IMR-90 (cell line): Measurements from ENCODE around the gene APOF. TPM values are rescaled to one million over a fixed set of nuclear protein-coding genes. Genes with fewer than 3 reads are reported as not detected.
A peak's percentile ranks its signal among the peaks of the same experiment; 100 is the strongest.

Experiments used
- ATAC-seq: fragments of 200-7000 bp; cut with Tn5 transposase; 2 replicates; pipeline ENCODE4 v1.9.1; 2020; ENCODE audit warnings: low read depth, mild to moderate bottlenecking, moderate library complexity
- BruUV-seq: library from RNA; stranded (reverse); fragments of 400-500 nt; replicated peaks from 2 replicates; lab custom pipeline; 2021; lab: Mats Ljungman, UMichigan
- CTCF ChIA-PET: fragments of 300-600 bp; formaldehyde crosslinking; extraction: SDS; loops from one replicate; lab custom pipeline; 2021; ENCODE audit warnings: antibody characterized with exemption; lab: Yijun Ruan, JAX
- POLR2A ChIA-PET: fragments of 300-600 bp; sonication (Branson Sonifier 250); formaldehyde crosslinking; loops from one replicate; lab custom pipeline; 2022; ENCODE audit warnings: antibody characterized with exemption; ENCODE audit not compliant: unreplicated experiment; lab: Charles Lee
- DNase-seq: peaks from one replicate; pipeline ENCODE4 v3.0.0; 2013
- H2AFZ ChIP-seq: replicated peaks from 2 replicates; pipeline ENCODE3; 2013; ENCODE audit warnings: low read length, mild to moderate bottlenecking; ENCODE audit not compliant: poor library complexity
- H2AK5ac ChIP-seq: 2 replicates; pipeline ENCODE4 v1.6.1; 2013; ENCODE audit warnings: low read depth, low read length, inconsistent platforms
- H2AK9ac ChIP-seq: replicated peaks from 2 replicates; pipeline ENCODE3; 2013; ENCODE audit warnings: mild to moderate bottlenecking, low read depth, low read length, moderate library complexity; ENCODE audit not compliant: poor library complexity
- H2BK120ac ChIP-seq: 2 replicates; pipeline ENCODE4 v1.6.1; 2013; ENCODE audit warnings: low read depth, low read length, inconsistent platforms
- H2BK15ac ChIP-seq: 3 replicates; pipeline ENCODE4 v1.6.1; 2013; ENCODE audit warnings: low read depth, low read length, inconsistent platforms
- H2BK20ac ChIP-seq: 2 replicates; pipeline ENCODE4 v1.6.1; 2013; ENCODE audit warnings: low read depth, mild to moderate bottlenecking, inconsistent platforms, low read length, moderate library complexity
- H2BK5ac ChIP-seq: 2 replicates; pipeline ENCODE4 v1.6.1; 2013; ENCODE audit warnings: mild to moderate bottlenecking, low read depth, low read length, inconsistent platforms; ENCODE audit not compliant: poor library complexity, severe bottlenecking
- H3K14ac ChIP-seq: replicated peaks from 2 replicates; pipeline ENCODE4 v1.6.1; 2013; ENCODE audit warnings: low read depth, low read length, inconsistent platforms
- H3K18ac ChIP-seq: 2 replicates; pipeline ENCODE4 v1.6.1; 2013; ENCODE audit warnings: low read depth, low read length, control low read depth
- H3K23ac ChIP-seq: 2 replicates; pipeline ENCODE4 v1.6.1; 2013; ENCODE audit warnings: low read depth, low read length, inconsistent platforms
- H3K27ac ChIP-seq: 2 replicates; pipeline ENCODE4 v1.5.1; 2013; ENCODE audit warnings: mild to moderate bottlenecking, control low read depth, low read length; ENCODE audit not compliant: insufficient read depth
- H3K27me3 ChIP-seq: 2 replicates; pipeline ENCODE4 v1.6.1; 2013; ENCODE audit warnings: low read length; ENCODE audit not compliant: control insufficient read depth, insufficient read depth
- H3K36me3 ChIP-seq: 2 replicates; pipeline ENCODE4 v1.6.1; 2013; ENCODE audit warnings: low read length, mixed read lengths; ENCODE audit not compliant: control insufficient read depth, insufficient read depth
- H3K4ac ChIP-seq: 2 replicates; pipeline ENCODE4 v1.6.1; 2013; ENCODE audit warnings: low read depth, low read length, inconsistent platforms
- H3K4me1 ChIP-seq: 2 replicates; pipeline ENCODE4 v1.6.1; 2013; ENCODE audit warnings: low read length, mixed read lengths; ENCODE audit not compliant: control insufficient read depth, insufficient read depth
- H3K4me2 ChIP-seq: 2 replicates; pipeline ENCODE4 v1.6.1; 2013; ENCODE audit warnings: low read depth, mild to moderate bottlenecking, control low read depth, low read length, moderate library complexity
- H3K4me3 ChIP-seq: 2 replicates; pipeline ENCODE4 v1.5.1; 2013; ENCODE audit warnings: low read depth, mild to moderate bottlenecking, control low read depth, low read length, moderate library complexity; ENCODE audit not compliant: insufficient read depth
- H3K56ac ChIP-seq: 2 replicates; pipeline ENCODE4 v1.6.1; 2013; ENCODE audit warnings: low read length, inconsistent platforms; ENCODE audit not compliant: insufficient read depth; ENCODE audit errors: extremely low read depth
- H3K79me1 ChIP-seq, 2 experiments: 2 replicates each; pipeline ENCODE4 v1.6.1; 2013; ENCODE audit warnings: low read length in 2 of 2, inconsistent platforms in 1 of 2, low read depth in 1 of 2
- H3K9ac ChIP-seq: 2 replicates; pipeline ENCODE4 v1.6.1; 2013; ENCODE audit warnings: low read depth, low read length, control low read depth
- H3K9me1 ChIP-seq: 2 replicates; pipeline ENCODE4 v1.6.1; 2013; ENCODE audit warnings: low read length, inconsistent platforms; ENCODE audit not compliant: insufficient read depth
- H3K9me3 ChIP-seq: 2 replicates; pipeline ENCODE4 v1.6.1; 2013; ENCODE audit warnings: low read length; ENCODE audit not compliant: control insufficient read depth, insufficient read depth
- H4K20me1 ChIP-seq: 2 replicates; pipeline ENCODE4 v1.6.1; 2013; ENCODE audit warnings: low read length, inconsistent platforms; ENCODE audit not compliant: insufficient read depth
- H4K5ac ChIP-seq: 2 replicates; pipeline ENCODE4 v1.6.1; 2013; ENCODE audit warnings: mild to moderate bottlenecking, low read depth, low read length, control low read depth
- H4K8ac ChIP-seq, 2 experiments: 2 replicates each; pipeline ENCODE4 v1.6.1; 2013; ENCODE audit warnings: low read depth in 2 of 2, low read length in 2 of 2, control low read depth in 1 of 2, inconsistent platforms in 1 of 2
- H4K91ac ChIP-seq: 2 replicates; pipeline ENCODE4 v1.6.1; 2013; ENCODE audit warnings: low read depth, low read length, inconsistent platforms; ENCODE audit not compliant: insufficient read depth
- CEBPB ChIP-seq: IDR thresholded peaks from 2 replicates; pipeline ENCODE4 v1.6.1; 2012; ENCODE audit warnings: low read depth, low read length, improper control_type of control experiment
- CHD1 ChIP-seq: IDR thresholded peaks from 2 replicates; pipeline ENCODE4 v1.6.1; 2012; ENCODE audit warnings: low read depth, low read length, improper control_type of control experiment
- MAFK ChIP-seq: IDR thresholded peaks from 2 replicates; pipeline ENCODE4 v1.6.1; 2012; ENCODE audit warnings: low read depth, low read length, improper control_type of control experiment
- MXI1 ChIP-seq: IDR thresholded peaks from 2 replicates; pipeline ENCODE4 v1.6.1; 2012; ENCODE audit warnings: low read depth, mild to moderate bottlenecking, low read length, moderate library complexity, borderline replicate concordance
- POLR2A ChIP-seq: IDR thresholded peaks from 2 replicates; pipeline ENCODE4 v1.6.1; 2012; ENCODE audit warnings: mild to moderate bottlenecking, low read depth, low read length
- SMC3 ChIP-seq: fragments of 150-350 bp; IDR thresholded peaks from 2 replicates; pipeline ENCODE4 v1.6.1; 2016; ENCODE audit warnings: low read depth, mild to moderate bottlenecking, antibody characterized with exemption, low read length, moderate library complexity
- WGBS, 2 experiments: methylation state at CpG; one replicate each; pipeline versions ENCODE4 v1.1.5 to v1.1.7; 2013; ENCODE audit warnings: missing lambda C conversion rate in 2 of 2; ENCODE audit not compliant: insufficient read length in 1 of 2; ENCODE audit errors: extremely low coverage in 2 of 2; 5-methylcytosine and 5-hydroxymethylcytosine counted together
- dilution Hi-C: fragments of 300-500 bp; cut with HindIII; formaldehyde crosslinking; loops from one replicate; pipeline ENCODE4 v1.14.3; 2018; ENCODE audit warnings: low sequenced_read_pairs; ENCODE audit not compliant: unreplicated experiment
- in situ Hi-C: fragments of 300-500 bp; cut with MboI; formaldehyde crosslinking; loops from 3 replicates; pipeline ENCODE4 v1.14.3; 2019; ENCODE audit warnings: low sequenced_read_pairs, inconsistent platforms, mixed read lengths
- intact Hi-C: fragments of 100-400 bp; cut with micrococcal nuclease; formaldehyde crosslinking; loops from 2 replicates; pipeline ENCODE4 v1.10.0; 2022
- polyA plus RNA-seq, 3 experiments: library from polyadenylated mRNA; depleted of rRNA; stranded (reverse); fragments of >200 nt; gene quantifications; 2 replicates each; pipeline ENCODE4 v1.2.3, GENCODE V29; 2012; ENCODE audit warnings: low replicate concordance in 1 of 3
- total RNA-seq: library from RNA; depleted of rRNA; stranded (reverse); fragments of >200 nt; gene quantifications from 2 replicates; pipeline ENCODE4 v1.2.3, GENCODE V29; 2012
- TF ChIP-seq, protein P1 (sequence below): fragments of 150-350 bp; IDR thresholded peaks from 2 replicates; pipeline ENCODE4 v1.6.1; 2017; ENCODE audit warnings: mild to moderate bottlenecking, antibody characterized with exemption, low read length, low read depth
- TF ChIP-seq, protein P2 (sequence below): fragments of 150-350 bp; IDR thresholded peaks from 2 replicates; pipeline ENCODE4 v1.6.1; 2016; ENCODE audit warnings: low read depth, mild to moderate bottlenecking, low read length, moderate library complexity, borderline replicate concordance

APOF gene
- total and polyA plus RNA-seq, 2 of the 4 experiments (the other 2 are of a cell fraction): not detected

DNA sequence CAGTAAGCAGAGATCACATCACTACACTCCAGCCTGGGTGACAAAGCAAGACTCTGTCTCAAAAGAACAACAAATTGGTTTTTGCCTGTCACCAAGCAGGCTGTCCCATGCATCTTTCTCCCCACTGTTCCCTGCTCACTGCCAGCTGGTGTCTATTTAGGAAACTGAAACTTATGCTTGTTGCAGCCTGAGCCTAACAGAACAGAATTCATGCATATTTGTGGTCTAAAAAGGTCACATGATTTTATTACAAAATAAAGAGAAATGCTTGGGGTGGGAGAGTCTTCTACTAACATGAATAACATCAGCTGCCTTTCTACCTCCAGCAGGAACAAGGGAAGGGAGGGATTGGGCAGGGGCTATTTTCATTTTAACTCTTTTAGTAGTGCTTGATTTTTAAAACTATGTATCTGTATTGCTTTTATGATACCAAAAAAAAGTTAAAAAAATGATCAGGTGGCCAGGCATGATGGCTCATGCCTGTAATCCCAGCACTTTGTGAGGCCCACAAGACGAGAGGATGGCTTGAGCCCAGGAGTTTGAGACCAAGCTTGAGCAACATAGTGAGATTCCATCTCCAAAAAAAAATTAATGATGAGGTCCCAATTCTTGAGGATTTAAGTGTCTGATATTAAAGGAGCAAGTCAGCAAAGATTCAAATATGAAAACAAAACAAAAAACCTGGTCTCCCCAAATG lies 3.7 kb downstream of the APOF start:
- TF ChIP-seq MXI1 (peak; percentile 59; the same call in 1 of the 2 replicates), CEBPB (0 out of 2 replicates have a peak, but pooled peaks have one; percentile 49), MAFK (no peak), CHD1 (no peak), POLR2A (peak; percentile 51; the same call in 1 of the 2 replicates), SMC3 (0 out of 2 replicates have a peak, but pooled peaks have one; percentile 10)
- TF ChIP-seq, protein P1, sequence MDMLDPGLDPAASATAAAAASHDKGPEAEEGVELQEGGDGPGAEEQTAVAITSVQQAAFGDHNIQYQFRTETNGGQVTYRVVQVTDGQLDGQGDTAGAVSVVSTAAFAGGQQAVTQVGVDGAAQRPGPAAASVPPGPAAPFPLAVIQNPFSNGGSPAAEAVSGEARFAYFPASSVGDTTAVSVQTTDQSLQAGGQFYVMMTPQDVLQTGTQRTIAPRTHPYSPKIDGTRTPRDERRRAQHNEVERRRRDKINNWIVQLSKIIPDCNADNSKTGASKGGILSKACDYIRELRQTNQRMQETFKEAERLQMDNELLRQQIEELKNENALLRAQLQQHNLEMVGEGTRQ: peak; percentile 65
- TF ChIP-seq, protein P2, sequence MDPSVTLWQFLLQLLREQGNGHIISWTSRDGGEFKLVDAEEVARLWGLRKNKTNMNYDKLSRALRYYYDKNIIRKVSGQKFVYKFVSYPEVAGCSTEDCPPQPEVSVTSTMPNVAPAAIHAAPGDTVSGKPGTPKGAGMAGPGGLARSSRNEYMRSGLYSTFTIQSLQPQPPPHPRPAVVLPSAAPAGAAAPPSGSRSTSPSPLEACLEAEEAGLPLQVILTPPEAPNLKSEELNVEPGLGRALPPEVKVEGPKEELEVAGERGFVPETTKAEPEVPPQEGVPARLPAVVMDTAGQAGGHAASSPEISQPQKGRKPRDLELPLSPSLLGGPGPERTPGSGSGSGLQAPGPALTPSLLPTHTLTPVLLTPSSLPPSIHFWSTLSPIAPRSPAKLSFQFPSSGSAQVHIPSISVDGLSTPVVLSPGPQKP: no peak
- Histone ChIP-seq H2AK5ac (peak overlapping the region; percentile 80; the same call in 1 of the 2 replicates), H2BK5ac (peak overlapping the region; percentile 72), H4K5ac (peak overlapping the region; percentile 53), H3K4me3 (peak overlapping the region; percentile 62), H2AFZ (no peak overlapping the region), H3K9me1 (peaks cover 8% of the 10 kb centered on the region; the same call in 1 of the 2 replicates), H3K56ac (peak overlapping the region; percentile 94), H2BK20ac (no peak overlapping the region), H3K4me1 (no peaks in the 10 kb centered on the region), H3K9ac (peak overlapping the region; percentile 93), H3K14ac (peak overlapping the region; percentile 96), H4K20me1 (peaks cover 28% of the 10 kb centered on the region; the same call in 1 of the 2 replicates), H3K23ac (peak overlapping the region; percentile 97; the same call in 1 of the 2 replicates), H2BK15ac (no peak overlapping the region; the same call in 2 of the 3 replicates), H4K8ac (peak overlapping the region in 1 of 2 experiments; percentile 29; a peak in 2 of 4 replicates), H3K79me1 (peaks cover 14 to 53% of the 10 kb centered on the region in 2 experiments), H2AK9ac (peak overlapping the region; percentile 28), H3K9me3 (no peaks in the 10 kb centered on the region), H3K36me3 (peaks cover 25% of the 10 kb centered on the region), H2BK120ac (peak overlapping the region; percentile 5; the same call in 1 of the 2 replicates), H3K4me2 (peak overlapping the region; percentile 88), H3K27ac (peak overlapping the region; percentile 85), H4K91ac (peak overlapping the region; percentile 34), H3K18ac (peak overlapping the region; percentile 77), H3K27me3 (no peaks in the 10 kb centered on the region), H3K4ac (peak overlapping the region; percentile 94)
- intact Hi-C loops (no loop called here), in situ Hi-C loops (loop anchor here (10.0 kb wide), 1 partner anchor 106 kb away; the partner anchor contains the start of gene SPRYD4), dilution Hi-C loops (no loop called here)
- CTCF ChIA-PET: interaction anchor here (1.2 kb wide), 1 partner anchor 49 kb away, joined by 4 read pairs; no protein-coding TSS in a partner anchor
- POLR2A ChIA-PET: interaction anchor here (0.5 to 1.3 kb wide), 3 partner anchors 90 to 102 kb away, joined by 3 to 5 read pairs (median 3); partner anchors contain the start of gene TIMELESS
- BruUV-seq: no TSS peak
- WGBS, 2 experiments: no CpG with 5 or more reads among the region's 1 CpG
- peak; percentile 87 for DNase-seq
- peak; percentile 25 for ATAC-seq
